ENCODE measurements around the gene GPR18. TPM values are rescaled to one million over a fixed set of nuclear protein-coding genes. Genes with fewer than 3 reads are reported as not detected.

GPR18 gene
- total and polyA plus RNA-seq, 2 of the 13 experiments (the other 11 are each of a cell fraction or from before 2014, with no cell fraction given) = not detected

GRCh38 chr13:99207511-99207910, 50.7 kb downstream of the GPR18 start (continued):
- TF ChIP-seq REST (IDR thresholded peaks at IDR 0.05; ENCODE audit: borderline replicate concordance in 1 of 2, low read depth in 1 of 2, low read length in 2 of 2) (no peak), MXI1 (IDR thresholded peaks at IDR 0.05; ENCODE audit: borderline replicate concordance, low read depth, low read length) (no peak), SKI (IDR thresholded peaks at IDR 0.05; ENCODE audit: partially characterized antibody) (no peak), ZNF619 (CRISPR knock-in tag; IDR thresholded peaks at IDR 0.05) (no peak), ZNF460 (CRISPR knock-in tag; IDR thresholded peaks at IDR 0.05; ENCODE audit: borderline replicate concordance) (no peak), FOXA1 (IDR thresholded peaks at IDR 0.05) (no peak), FOXA1 (CRISPR knock-in tag; IDR thresholded peaks at IDR 0.05) (no peak), PAXIP1 (CRISPR knock-in tag; conservative IDR thresholded peaks at IDR 0.05) (no peak), FUBP1 (CRISPR knock-in tag; IDR thresholded peaks at IDR 0.05; ENCODE audit: borderline replicate concordance) (no peak), CEBPB (IDR thresholded peaks at IDR 0.05; ENCODE audit: borderline replicate concordance, low read depth, low read length) (no peak), IRF2 (CRISPR knock-in tag; IDR thresholded peaks at IDR 0.05) (no peak), MLLT10 (CRISPR knock-in tag; IDR thresholded peaks at IDR 0.05) (no peak)
